ENCODE data around the gene CCDC90B. TPM values are rescaled to one million over a fixed set of nuclear protein-coding genes. Genes with fewer than 3 reads are reported as not detected.

CCDC90B gene
- total and polyA plus RNA-seq, 2 of the 13 experiments (the other 11 are each of a cell fraction or from before 2014, with no cell fraction given) = 17.1 to 46.1 TPM

- TF ChIP-seq ZNF335 (CRISPR knock-in tag; IDR thresholded peaks at IDR 0.05) = no peak
- no peak for TF ChIP-seq MEIS2 (CRISPR knock-in tag; IDR thresholded peaks at IDR 0.05)
- TF ChIP-seq NAIF1 (CRISPR knock-in tag; IDR thresholded peaks at IDR 0.05; ENCODE audit: borderline replicate concordance) = no peak
- no peak for TF ChIP-seq FOXP1 (IDR thresholded peaks at IDR 0.05)
- TF ChIP-seq FOXP1 (CRISPR knock-in tag; IDR thresholded peaks at IDR 0.05) = peak; percentile 54; the same call in 1 of the 2 replicates
- TF ChIP-seq, protein P1, sequence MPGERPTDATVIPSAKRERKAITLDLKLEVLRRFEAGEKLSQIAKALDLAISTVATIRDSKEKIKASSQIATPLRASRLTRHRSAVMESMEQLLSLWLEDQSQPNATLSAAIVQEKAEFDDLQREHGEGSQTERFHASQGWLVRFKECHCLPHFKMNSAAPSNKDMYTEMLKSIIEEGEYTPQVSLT (CRISPR knock-in tag; IDR thresholded peaks at IDR 0.05; ENCODE audit: borderline replicate concordance, low read depth) = no peak
- TF ChIP-seq, protein P2, sequence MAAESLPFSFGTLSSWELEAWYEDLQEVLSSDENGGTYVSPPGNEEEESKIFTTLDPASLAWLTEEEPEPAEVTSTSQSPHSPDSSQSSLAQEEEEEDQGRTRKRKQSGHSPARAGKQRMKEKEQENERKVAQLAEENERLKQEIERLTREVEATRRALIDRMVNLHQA (CRISPR knock-in tag; IDR thresholded peaks at IDR 0.05) = no peak
- no peak for TF ChIP-seq ZNF543 (CRISPR knock-in tag; IDR thresholded peaks at IDR 0.05)
- TF ChIP-seq ZNF337 (CRISPR knock-in tag; IDR thresholded peaks at IDR 0.05; ENCODE audit: borderline replicate concordance, low read depth) = no peak
- TF ChIP-seq ZBED4 (CRISPR knock-in tag; IDR thresholded peaks at IDR 0.05; ENCODE audit: borderline replicate concordance) = peak; percentile 83; the same call in 1 of the 2 replicates
- peak; percentile 88 for TF ChIP-seq FOXA3 (CRISPR knock-in tag; IDR thresholded peaks at IDR 0.05)
- TF ChIP-seq, protein P3, sequence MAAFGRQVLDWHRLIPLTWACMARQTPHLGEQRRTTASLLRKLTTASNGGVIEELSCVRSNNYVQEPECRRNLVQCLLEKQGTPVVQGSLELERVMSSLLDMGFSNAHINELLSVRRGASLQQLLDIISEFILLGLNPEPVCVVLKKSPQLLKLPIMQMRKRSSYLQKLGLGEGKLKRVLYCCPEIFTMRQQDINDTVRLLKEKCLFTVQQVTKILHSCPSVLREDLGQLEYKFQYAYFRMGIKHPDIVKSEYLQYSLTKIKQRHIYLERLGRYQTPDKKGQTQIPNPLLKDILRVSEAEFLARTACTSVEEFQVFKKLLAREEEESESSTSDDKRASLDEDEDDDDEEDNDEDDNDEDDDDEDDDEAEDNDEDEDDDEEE (CRISPR knock-in tag; IDR thresholded peaks at IDR 0.05) = no peak
- peak; percentile 94 for TF ChIP-seq PPARG (CRISPR knock-in tag; conservative IDR thresholded peaks at IDR 0.05)
- TF ChIP-seq, protein P4, sequence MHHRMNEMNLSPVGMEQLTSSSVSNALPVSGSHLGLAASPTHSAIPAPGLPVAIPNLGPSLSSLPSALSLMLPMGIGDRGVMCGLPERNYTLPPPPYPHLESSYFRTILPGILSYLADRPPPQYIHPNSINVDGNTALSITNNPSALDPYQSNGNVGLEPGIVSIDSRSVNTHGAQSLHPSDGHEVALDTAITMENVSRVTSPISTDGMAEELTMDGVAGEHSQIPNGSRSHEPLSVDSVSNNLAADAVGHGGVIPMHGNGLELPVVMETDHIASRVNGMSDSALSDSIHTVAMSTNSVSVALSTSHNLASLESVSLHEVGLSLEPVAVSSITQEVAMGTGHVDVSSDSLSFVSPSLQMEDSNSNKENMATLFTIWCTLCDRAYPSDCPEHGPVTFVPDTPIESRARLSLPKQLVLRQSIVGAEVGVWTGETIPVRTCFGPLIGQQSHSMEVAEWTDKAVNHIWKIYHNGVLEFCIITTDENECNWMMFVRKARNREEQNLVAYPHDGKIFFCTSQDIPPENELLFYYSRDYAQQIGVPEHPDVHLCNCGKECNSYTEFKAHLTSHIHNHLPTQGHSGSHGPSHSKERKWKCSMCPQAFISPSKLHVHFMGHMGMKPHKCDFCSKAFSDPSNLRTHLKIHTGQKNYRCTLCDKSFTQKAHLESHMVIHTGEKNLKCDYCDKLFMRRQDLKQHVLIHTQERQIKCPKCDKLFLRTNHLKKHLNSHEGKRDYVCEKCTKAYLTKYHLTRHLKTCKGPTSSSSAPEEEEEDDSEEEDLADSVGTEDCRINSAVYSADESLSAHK (CRISPR knock-in tag; IDR thresholded peaks at IDR 0.05; ENCODE audit: borderline replicate concordance) = no peak
- no peak; the same call in 1 of the 2 replicates for TF ChIP-seq MIER3 (CRISPR knock-in tag; IDR thresholded peaks at IDR 0.05; ENCODE audit: borderline replicate concordance)
- TF ChIP-seq SP5 (CRISPR knock-in tag; IDR thresholded peaks at IDR 0.05; ENCODE audit: borderline replicate concordance, low read depth) = no peak
- TF ChIP-seq ZNF296 (CRISPR knock-in tag; conservative IDR thresholded peaks at IDR 0.05) = no peak
- peak; percentile 72 for TF ChIP-seq FOXK1 (CRISPR knock-in tag; IDR thresholded peaks at IDR 0.05; ENCODE audit: borderline replicate concordance, low read depth)
- TF ChIP-seq, protein P5, sequence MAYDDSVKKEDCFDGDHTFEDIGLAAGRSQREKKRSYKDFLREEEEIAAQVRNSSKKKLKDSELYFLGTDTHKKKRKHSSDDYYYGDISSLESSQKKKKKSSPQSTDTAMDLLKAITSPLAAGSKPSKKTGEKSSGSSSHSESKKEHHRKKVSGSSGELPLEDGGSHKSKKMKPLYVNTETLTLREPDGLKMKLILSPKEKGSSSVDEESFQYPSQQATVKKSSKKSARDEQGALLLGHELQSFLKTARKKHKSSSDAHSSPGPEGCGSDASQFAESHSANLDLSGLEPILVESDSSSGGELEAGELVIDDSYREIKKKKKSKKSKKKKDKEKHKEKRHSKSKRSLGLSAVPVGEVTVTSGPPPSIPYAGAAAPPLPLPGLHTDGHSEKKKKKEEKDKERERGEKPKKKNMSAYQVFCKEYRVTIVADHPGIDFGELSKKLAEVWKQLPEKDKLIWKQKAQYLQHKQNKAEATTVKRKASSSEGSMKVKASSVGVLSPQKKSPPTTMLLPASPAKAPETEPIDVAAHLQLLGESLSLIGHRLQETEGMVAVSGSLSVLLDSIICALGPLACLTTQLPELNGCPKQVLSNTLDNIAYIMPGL (CRISPR knock-in tag; IDR thresholded peaks at IDR 0.05; ENCODE audit: borderline replicate concordance in 1 of 2, low read depth in 1 of 2) = no peak; a peak in 1 of 4 replicates
- no peak for TF ChIP-seq RBAK (CRISPR knock-in tag; IDR thresholded peaks at IDR 0.05)
- no peak for TF ChIP-seq RBM22 (optimal IDR thresholded peaks at IDR 0.05; ENCODE audit: low read length)
Observed at GRCh38 chr11:83252941-83253340, 33.2 kb downstream of the CCDC90B start (continued).

Measured in HepG2 (cell line).